Measurements from ENCODE around the gene ETFA.

- TF ChIP-seq MYC (IDR thresholded peaks at IDR 0.05; ENCODE audit: low read depth, low read length) (no peak), CTCF (IDR thresholded peaks at IDR 0.05; ENCODE audit: low read depth, low read length) (no peak), MAX (IDR thresholded peaks at IDR 0.05; ENCODE audit: low read depth, low read length) (no peak)
Measured at GRCh38 chr15:76258460-76258859, 52.8 kb downstream of the ETFA start.
